Activated T-helper 1 cell treated with anti-CD3 and anti-CD28 coated beads, Interleukin-12 subunit alpha, Interleukin-12 subunit beta, Interleukin-2, Interleukin-4 antibody, amounts not matched to agents 30 ng/mL and 10 ng/mL and 1 ng/mL, durations not matched to agents 14 hours and 24 hours and 36 hours (primary cell): Measurements from ENCODE around the gene CDH4. TPM values are rescaled to one million over a fixed set of nuclear protein-coding genes. Genes with fewer than 3 reads are reported as not detected.

Source experiments
- DNase-seq: peaks from one replicate; pipeline ENCODE4 v3.0.0; 2021; ENCODE audit warnings: low spot score
- H3K27ac Mint-ChIP-seq: one replicate; pipeline ENCODE4 v1.8.0; 2021; ENCODE audit warnings: mild to moderate bottlenecking, mixed read lengths
- H3K27me3 Mint-ChIP-seq: one replicate; pipeline ENCODE4 v1.8.0; 2022; ENCODE audit warnings: mild to moderate bottlenecking, moderate library complexity, mixed read lengths; ENCODE audit not compliant: insufficient read depth
- H3K36me3 Mint-ChIP-seq: one replicate; pipeline ENCODE4 v1.8.0; 2021; ENCODE audit warnings: low read depth, mixed read lengths
- H3K4me1 Mint-ChIP-seq: one replicate; pipeline ENCODE4 v1.8.0; 2021; ENCODE audit warnings: low read depth, mixed read lengths
- H3K4me3 Mint-ChIP-seq: one replicate; pipeline ENCODE4 v1.8.0; 2021; ENCODE audit warnings: mild to moderate bottlenecking, moderate library complexity, mixed read lengths
- H3K9me3 Mint-ChIP-seq: one replicate; pipeline ENCODE4 v1.8.0; 2021; ENCODE audit warnings: mixed read lengths
- intact Hi-C: fragments of 100-400 bp; cut with micrococcal nuclease; formaldehyde crosslinking; loops from one replicate; pipeline ENCODE4 v1.15.1; 2024
- total RNA-seq: library from RNA; stranded (reverse); gene quantifications from 2 replicates; pipeline ENCODE4 v1.2.3, GENCODE V29; 2022

CDH4 gene
- total RNA-seq, 1 donor from 2014 or later = not detected

DNA sequence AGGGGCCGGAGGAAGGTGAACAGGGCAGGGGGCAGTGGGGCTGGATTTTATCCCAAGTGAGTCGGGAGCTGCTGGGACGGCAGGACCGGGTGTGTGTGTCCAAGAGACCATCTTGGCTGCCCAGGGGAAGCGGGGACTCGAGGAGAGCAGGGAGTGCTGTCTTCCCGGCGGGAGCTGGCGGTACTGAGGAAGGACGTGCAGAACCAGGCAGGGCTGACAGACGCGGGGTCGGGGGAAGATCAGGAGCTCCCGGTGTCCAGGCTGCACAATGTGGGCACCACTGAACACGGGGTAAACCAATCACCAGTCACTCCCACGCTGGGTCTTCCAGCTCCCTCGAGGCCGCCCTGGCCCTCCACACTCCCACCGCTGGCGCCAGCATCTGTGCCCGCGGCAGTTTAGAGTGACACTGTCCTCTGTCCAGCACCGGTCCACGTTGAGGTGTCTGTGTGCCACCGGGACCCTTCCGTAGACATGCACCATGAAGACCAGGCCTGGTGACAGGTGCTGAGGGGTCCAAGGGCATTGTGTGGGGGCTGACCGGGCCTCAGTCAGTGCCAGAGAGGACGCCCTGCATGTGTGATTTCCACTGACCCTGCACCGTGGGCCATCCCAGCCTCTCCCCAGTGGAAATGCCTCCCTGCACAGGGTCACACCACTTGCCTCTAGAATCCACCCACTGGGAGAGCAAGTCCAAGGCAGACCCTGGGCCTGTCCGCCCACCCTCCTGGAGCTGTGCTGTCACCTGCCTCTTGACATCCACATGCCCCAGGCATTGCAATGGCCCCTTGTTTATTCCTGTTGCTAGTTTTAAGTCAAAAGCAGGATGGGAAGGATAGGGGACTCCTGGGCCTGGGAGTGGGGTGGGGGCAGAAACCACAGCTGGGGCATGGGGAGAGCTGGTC is 411.7 kb downstream of the CDH4 start:
- no peaks in the 10 kb centered on the region for H3K36me3 Mint-ChIP-seq
- H3K9me3 Mint-ChIP-seq = no peaks in the 10 kb centered on the region
- H3K27me3 Mint-ChIP-seq = no peaks in the 10 kb centered on the region
- H3K4me1 Mint-ChIP-seq = no peaks in the 10 kb centered on the region
- no peak for DNase-seq
- intact Hi-C loops = no loop called here
- H3K4me3 Mint-ChIP-seq = no peak overlapping the region
- H3K27ac Mint-ChIP-seq = no peak overlapping the region

- Mint-ChIP-seq H3K9me3 (no peaks in the 10 kb centered on the region), H3K27me3 (no peaks in the 10 kb centered on the region), H3K4me1 (no peaks in the 10 kb centered on the region)
These were observed 412.7 kb downstream of the CDH4 start for GRCh38 chr20:61664556-61665320.

GRCh38 chr20:61665528-61666470 is 413.7 kb downstream of the CDH4 start:
- no peak for DNase-seq
- Mint-ChIP-seq H3K4me3 (no peak overlapping the region), H3K9me3 (no peaks in the 10 kb centered on the region), H3K27ac (no peak overlapping the region), H3K4me1 (no peaks in the 10 kb centered on the region), H3K27me3 (no peaks in the 10 kb centered on the region), H3K36me3 (no peaks in the 10 kb centered on the region)
- intact Hi-C loops = no loop called here

More at GRCh38 chr20:61664556-61665320, 412.7 kb downstream of the CDH4 start:
- Mint-ChIP-seq H3K36me3 (no peaks in the 10 kb centered on the region), H3K27ac (no peak overlapping the region), H3K4me3 (no peak overlapping the region)
- intact Hi-C loops = no loop called here
- no peak for DNase-seq

DNA sequence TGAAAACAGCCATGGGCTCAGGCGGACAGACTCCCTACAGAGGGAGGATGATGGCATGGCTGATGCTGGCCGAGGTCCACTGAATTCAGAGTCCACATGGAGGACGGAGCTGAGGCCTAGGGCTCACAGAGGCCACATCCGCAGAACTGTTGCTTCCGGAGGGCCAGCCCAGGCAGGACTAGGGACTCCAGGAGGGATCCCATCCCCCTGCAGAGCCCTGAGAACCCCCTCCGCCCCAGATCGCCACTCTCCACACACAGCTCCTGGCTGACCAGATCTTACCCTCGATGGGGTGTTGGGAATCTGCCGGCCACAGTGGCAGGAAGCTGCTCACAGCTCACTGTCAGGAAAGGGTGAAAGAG is 414.4 kb downstream of the CDH4 start:
- H3K9me3 Mint-ChIP-seq = no peaks in the 10 kb centered on the region
- H3K27me3 Mint-ChIP-seq = no peaks in the 10 kb centered on the region
- no peak overlapping the region for H3K4me3 Mint-ChIP-seq
- intact Hi-C loops = no loop called here
- no peaks in the 10 kb centered on the region for H3K36me3 Mint-ChIP-seq
- H3K4me1 Mint-ChIP-seq = no peaks in the 10 kb centered on the region
- H3K27ac Mint-ChIP-seq = no peak overlapping the region
- DNase-seq = no peak

DNA sequence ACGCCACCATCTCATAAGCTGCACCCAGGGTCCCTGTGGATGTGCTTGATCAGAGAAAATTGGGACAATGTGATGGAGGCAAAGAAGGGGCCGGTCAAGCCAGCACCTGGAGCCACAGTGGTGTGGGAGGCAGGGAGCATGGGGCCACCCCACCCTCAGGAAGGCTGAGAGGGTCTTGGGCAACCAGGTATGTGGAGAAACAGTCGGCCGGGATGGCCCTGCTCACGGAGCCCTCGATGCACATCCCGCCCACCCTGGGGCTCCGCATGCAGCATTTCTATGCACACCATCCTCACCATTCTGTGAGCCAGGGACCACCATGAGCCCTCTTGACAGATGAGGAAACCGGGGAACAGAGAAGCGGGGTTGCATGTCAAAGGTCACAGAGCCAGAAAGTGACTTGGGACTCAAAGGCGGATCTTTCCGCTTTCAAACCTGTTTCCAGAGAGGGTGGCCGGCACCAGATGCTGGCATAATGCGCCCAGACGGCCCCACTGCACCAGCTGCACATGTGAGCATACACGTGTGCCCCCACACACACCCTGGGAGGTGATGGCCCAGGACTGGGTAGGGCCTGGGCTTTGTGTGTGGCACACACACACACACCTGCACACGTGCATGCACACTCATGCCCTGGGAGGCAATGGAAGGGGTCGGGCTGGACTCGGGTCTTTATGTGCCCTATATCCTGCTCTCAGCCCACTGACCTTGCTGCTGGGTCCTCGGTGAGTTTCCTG is 415.2 kb downstream of the CDH4 start:
- no peaks in the 10 kb centered on the region for H3K9me3 Mint-ChIP-seq
- H3K4me1 Mint-ChIP-seq = no peaks in the 10 kb centered on the region
- H3K27me3 Mint-ChIP-seq = no peaks in the 10 kb centered on the region
- no peak overlapping the region for H3K27ac Mint-ChIP-seq
- no peaks in the 10 kb centered on the region for H3K36me3 Mint-ChIP-seq
- DNase-seq = no peak
- H3K4me3 Mint-ChIP-seq = no peak overlapping the region
- intact Hi-C loops = no loop called here

DNA sequence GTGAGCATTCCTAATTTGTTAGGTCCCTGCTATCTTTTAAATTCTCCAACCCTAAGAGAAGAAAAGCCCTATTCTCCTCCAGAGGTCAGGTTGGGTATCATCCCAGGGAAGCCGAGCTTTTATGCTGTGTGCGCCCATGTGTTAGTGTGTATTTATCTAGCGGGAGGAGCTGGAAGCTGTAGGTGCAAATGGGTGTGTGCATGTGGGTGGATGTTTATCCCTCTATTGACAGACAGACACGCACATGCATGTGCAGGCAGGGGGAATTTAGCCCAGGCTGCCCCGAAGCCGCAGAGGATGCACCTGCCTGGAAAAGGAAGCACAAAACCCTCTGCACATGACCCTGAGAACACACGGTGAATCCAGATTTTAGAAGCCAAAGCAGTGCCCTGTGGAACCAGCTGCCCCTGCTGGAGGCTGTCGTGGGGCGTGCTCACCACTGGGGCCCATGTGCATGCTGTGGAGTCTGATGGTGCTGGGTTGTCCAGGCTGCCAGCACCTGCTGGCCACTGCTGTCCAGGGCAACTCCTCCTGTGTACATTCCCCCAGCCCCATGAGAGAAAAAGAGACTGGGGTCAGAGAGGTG is 416.1 kb downstream of the CDH4 start:
- DNase-seq = no peak
- H3K36me3 Mint-ChIP-seq = no peaks in the 10 kb centered on the region
- H3K4me1 Mint-ChIP-seq = no peaks in the 10 kb centered on the region
- intact Hi-C loops = no loop called here
- no peaks in the 10 kb centered on the region for H3K27me3 Mint-ChIP-seq
- H3K4me3 Mint-ChIP-seq = no peak overlapping the region
- no peaks in the 10 kb centered on the region for H3K9me3 Mint-ChIP-seq
- no peak overlapping the region for H3K27ac Mint-ChIP-seq

- Mint-ChIP-seq H3K4me1 (no peaks in the 10 kb centered on the region), H3K36me3 (no peaks in the 10 kb centered on the region), H3K9me3 (no peaks in the 10 kb centered on the region), H3K4me3 (no peak overlapping the region), H3K27me3 (no peaks in the 10 kb centered on the region), H3K27ac (no peak overlapping the region)
- intact Hi-C loops = no loop called here
- DNase-seq = no peak
These were observed 416.9 kb downstream of the CDH4 start for GRCh38 chr20:61668771-61669503.

GRCh38 chr20:61670274-61670673 is 418.2 kb downstream of the CDH4 start:
- Mint-ChIP-seq H3K36me3 (no peaks in the 10 kb centered on the region), H3K27ac (no peak overlapping the region), H3K9me3 (no peaks in the 10 kb centered on the region), H3K4me3 (no peak overlapping the region), H3K27me3 (no peaks in the 10 kb centered on the region), H3K4me1 (no peaks in the 10 kb centered on the region)
- DNase-seq = no peak
- intact Hi-C loops = no loop called here

DNA sequence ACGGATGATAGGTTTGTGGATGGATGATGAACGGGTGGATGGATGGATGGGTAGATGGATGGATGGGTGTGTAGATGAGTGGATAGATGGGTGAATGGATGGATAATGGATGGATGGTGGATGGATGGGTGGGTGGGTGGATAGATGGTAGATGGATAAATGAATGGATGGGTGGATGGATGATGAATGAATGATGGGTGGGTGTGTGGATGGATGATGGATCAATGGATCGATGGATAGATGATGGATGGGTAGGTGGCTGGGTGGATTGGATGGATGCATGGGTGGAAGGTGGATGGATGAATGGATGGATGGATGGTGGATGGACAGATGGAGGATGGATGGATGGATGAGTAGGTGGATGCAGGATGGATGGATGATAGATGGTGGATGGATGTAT is 419.5 kb downstream of the CDH4 start:
- Mint-ChIP-seq H3K27ac (no peak overlapping the region), H3K4me3 (no peak overlapping the region), H3K9me3 (no peaks in the 10 kb centered on the region), H3K36me3 (no peaks in the 10 kb centered on the region), H3K4me1 (no peaks in the 10 kb centered on the region), H3K27me3 (no peaks in the 10 kb centered on the region)
- intact Hi-C loops = no loop called here
- DNase-seq = no peak

- DNase-seq = no peak
- Mint-ChIP-seq H3K4me3 (no peak overlapping the region), H3K27ac (no peak overlapping the region), H3K27me3 (no peaks in the 10 kb centered on the region), H3K36me3 (no peaks in the 10 kb centered on the region), H3K9me3 (no peaks in the 10 kb centered on the region), H3K4me1 (no peaks in the 10 kb centered on the region)
- intact Hi-C loops = no loop called here
These were observed 421.2 kb downstream of the CDH4 start for GRCh38 chr20:61673152-61673847.

- no peaks in the 10 kb centered on the region for H3K9me3 Mint-ChIP-seq
- H3K36me3 Mint-ChIP-seq = no peaks in the 10 kb centered on the region
- H3K27me3 Mint-ChIP-seq = no peaks in the 10 kb centered on the region
- intact Hi-C loops = no loop called here
- no peaks in the 10 kb centered on the region for H3K4me1 Mint-ChIP-seq
- DNase-seq = no peak
- H3K27ac Mint-ChIP-seq = no peak overlapping the region
- H3K4me3 Mint-ChIP-seq = no peak overlapping the region
These were observed 422.1 kb downstream of the CDH4 start for GRCh38 chr20:61674121-61674520.
